Measurements from ENCODE around the gene ZFX.

GRCh38 chrX:24200133-24200532, 50.6 kb downstream of the ZFX start:
- TF ChIP-seq CTCF (IDR thresholded peaks at IDR 0.05) (no peak), EZH2phosphoT487 (IDR thresholded peaks at IDR 0.05) (no peak), EZH2 (IDR thresholded peaks at IDR 0.05) (no peak)

Data from neural progenitor cell (in vitro differentiated cells).